Stimulated activated CD4-positive, alpha-beta T cell treated with anti-CD3 and anti-CD28 coated beads, Interleukin-4, amount 100 ng/mL, for 1 hour (primary cell): Measurements from ENCODE around the gene PNCK.

Experiments used
- DNase-seq: peaks from one replicate; pipeline ENCODE4 v3.0.0-alpha.2; 2020

The PNCK gene

DNA sequence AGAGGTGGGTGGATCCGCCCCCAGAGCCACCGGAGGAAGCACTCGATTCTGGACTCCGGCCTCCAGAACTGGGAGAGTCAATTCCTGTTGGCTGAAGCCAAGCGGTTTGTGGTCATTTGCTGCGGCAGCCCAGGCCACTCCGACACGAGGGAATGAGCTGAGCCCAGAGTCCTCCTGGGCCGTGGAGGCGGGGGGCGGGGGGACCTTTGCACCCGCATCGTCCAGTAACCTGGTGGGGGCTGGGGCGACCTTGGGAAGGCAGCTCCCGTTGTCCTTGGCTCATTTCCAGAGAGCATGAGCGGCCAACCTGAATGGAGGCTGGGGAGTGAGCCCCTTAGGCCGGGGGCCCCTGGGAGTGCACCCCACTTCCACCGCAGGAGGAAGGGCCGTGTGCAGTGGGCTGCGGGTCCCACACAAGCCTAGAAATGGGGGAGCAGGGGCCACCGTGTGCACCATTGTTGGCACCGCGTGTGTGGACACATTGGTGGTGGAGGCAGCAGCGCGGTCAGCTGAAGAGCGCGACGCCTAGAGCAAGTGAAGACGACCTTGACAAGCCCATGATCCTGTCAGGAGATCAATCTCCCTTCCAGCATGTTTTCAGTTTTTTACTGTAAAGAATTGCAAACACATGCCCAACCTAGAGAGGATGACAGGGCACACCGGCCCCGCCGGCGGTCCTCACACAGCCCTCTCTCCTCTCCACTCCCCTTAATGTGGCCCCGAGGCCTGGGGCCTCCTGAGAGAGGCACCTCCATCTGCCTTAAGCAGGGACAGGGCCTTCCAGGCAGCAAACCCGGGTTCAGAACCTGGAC, 46.5 kb downstream of the PNCK start:
- DNase-seq: no peak

DNA sequence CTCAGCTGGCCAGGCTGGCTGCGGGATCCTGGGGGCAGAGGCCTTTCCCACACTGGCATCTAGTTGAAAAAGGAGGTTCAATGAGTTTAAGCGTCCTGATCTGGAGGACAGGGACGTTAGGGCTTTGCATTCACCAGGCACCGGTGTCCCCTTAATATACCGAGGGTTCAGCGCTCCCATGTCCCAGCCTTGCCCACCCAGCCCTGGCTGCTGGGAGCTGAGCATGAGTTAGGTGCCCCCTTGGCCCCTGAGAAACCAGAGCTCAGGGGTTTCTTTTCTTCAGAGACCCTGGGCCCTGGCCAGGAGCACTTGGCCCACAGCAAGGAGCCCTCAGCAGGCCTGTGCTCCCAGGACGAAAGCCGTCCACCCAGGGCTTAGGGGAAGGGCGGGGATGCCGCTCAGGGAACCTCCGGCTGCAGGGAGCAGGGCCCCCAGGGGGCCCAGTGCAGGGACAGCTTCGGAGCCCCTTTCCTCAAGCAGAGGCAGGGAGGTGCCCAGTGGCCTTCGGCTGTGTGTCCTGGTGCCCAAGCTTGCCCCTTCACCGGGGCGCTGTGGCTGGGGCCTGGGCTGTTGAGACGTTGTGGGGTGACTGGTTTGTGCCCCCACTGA, 47.5 kb downstream of the PNCK start:
- DNase-seq: no peak

DNA sequence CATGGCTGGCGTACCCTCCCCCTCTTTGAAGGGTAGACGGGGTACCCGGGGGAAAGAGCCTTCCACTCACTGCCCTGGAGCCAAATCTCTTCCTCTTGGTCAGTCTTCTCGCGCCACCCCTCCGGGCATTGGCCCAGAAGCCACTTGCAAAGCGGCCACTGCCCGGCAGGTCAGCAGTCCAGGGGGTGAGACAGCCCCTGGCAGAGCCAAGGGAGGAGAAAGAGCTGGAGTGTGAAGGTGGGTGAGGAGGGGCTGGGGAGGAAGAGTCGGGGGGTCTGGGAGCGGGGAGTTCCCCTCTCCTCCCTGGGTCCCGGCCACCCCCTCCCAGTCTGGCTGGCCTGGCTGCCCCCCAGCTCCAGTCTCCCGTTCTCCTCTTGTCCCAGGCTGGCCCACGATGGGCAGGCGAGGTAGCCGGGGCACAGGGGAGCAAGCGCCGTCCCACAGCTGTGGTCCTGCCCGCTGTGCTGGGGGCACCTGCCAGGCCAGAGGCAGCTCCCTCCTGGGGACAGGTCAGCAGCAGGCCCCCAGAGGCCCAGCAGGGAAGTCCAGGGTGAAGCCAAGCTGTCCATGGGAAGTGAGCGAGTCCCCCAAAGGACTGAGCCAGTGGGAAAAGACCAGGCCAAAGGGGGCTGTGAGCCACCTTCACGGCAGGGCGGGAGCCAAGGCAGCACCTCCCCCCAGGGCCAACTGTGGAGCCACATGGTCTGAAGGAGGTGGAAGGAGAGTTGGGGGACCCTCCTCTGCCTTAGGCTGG, 48.2 kb downstream of the PNCK start:
- DNase-seq: no peak

DNA sequence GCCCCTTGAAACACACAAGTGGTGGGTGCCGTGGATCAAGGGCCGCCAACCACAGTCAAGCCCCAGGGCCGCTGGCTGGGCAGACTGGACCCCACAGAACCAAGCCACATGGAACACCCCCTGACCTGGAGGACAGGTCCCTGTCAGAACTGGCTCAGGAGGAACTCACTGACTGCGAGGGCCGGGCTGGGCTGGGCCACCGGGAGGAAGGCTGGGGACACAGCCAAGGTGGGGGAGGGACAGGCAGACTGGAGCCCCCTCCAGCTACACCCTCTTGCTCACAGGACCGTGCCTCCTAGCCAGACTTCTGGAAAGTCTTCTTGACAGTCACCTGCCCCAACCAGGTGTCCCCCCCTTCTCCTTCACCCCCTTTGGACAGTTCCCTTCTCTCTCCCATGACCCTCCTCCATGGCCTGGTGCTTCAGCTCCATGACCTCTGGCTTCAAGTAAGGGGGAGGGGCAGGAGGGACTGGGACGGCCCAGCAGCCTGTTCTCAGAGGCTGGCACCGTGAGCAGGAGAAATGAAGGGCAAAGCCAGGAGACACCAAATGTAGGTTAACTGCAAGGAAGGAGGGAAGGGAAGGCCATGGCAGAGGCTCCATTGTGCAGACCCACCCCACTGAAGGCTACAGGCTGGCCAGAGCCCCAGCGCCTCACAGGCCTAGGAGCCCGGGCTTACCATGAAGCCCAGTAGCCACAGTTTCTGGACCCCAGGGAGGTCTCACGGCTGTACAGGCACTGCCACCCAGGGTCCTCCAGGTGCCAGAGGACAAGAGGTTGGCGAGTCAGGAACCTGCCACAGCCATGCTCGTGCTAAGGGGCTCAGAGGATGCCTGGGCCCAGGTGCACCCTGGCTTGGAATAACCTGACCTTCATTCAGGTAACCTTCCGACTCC, 49.2 kb downstream of the PNCK start:
- no peak for DNase-seq

DNA sequence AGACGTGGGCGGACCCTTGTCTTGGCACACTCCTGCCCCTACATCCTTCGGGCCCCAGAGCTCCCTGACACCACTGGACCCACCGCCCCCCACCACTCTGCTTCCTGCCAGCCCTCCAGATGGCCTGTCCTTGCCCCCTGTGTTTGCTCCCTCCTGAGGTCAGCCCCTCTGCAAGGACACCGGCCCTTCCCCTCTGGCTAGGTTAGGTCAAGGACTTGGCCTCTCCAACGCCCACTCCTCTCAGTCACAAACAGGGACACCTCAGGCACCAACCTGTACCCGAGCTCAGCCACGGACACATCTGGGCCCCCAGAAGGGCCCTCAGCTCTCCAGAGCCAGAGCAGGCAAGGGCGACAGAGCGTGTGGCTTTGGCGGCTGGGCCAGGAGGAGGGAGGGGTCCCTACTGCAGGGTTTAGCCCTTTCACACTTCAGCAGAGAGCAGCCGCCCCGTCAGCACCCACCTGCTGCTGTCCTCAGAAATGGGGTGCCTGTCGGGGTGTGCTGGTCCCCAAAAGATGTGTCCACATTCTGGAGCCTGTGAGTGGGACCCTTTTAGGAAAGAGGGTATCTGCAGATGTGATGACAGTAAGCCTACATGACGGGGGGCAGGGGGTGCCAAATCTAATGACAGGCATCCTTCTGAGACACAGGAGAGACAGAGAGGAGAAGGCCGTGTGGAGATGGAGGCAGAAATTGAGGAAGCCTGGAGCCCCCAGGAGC, 50.1 kb downstream of the PNCK start:
- DNase-seq: no peak

DNA sequence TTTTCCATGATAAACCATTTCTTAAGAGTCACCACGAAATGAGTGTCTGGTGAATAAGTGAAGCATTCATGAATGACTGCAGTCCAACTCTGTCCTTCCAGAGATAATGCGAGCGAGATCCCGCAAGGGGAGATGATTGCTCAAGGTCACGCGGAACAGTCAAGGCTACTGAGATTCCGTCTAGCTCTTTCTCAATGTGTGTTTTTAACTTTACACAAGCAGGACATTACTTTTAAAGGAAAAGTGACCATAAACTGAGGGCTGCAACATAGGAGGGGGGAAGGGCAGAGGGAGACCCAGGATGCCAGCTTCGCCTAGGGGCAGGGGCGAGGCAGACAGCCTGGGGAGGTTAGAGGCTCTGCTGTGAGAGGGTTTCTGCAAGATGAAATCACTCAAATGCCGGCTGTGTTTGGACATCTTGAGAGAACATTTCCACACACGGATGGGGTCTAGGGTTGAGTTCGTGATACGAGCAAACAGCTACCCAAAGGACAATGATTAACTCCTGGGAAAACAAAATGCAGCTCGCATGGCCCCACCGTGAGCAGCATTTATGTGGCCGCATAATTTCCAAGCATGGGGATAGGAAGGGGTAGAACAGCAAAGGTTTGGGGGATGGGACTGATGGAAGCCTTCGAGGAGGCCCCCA, 50.8 kb downstream of the PNCK start:
- DNase-seq: no peak

DNA sequence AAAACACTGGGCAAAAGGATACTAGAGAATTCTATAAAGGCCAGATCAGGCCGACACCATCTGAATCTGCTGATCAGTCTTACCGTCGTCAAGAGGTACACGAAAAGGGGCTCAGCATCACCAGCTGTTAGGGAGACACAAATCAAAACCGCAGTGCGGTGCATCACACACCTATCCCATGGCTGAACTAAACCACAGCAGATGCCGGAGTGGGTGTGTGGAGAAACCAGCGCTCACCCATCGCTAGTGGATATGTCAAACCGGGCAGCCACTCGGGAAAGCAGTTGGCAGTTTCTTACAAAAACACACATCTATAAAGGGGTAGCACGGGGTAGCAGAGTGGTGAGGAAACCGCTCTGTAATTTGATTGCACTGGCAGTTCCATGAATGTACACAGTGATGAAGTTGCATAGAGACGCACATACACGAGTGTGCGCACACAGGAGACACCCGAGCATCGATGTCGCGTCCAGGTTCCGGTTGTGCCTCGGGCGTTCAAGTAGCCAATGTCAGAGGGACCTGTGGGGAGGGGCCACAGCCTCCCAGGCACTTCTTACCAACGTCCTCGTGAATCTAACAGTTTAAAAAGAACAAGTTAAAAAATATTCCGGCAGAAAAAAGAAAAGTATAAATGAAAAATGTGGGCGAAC, 51.5 kb downstream of the PNCK start:
- DNase-seq: no peak

DNA sequence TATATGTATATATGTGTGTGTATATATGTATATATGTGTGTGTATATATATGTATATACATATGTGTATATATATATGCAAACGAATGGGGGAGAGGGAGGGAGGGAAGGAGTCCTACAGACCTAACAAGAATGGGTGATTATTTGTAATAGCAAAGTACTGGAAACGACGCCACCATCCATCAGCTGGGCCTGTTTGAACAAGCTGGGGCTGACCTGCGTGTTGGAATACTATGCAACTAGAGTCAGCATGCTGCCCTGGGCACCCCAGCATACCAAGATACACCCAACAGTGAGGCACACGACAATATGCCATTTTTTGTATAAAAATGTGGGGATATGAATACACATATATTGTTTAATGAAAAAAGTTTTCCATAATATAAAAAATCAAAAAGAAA, 53.0 kb downstream of the PNCK start:
- no peak for DNase-seq
